GM04503 (cell line): ENCODE results near the gene CPN2.

Experiments
- DNase-seq: peaks from one replicate; pipeline ENCODE4 v3.0.0-alpha.2; 2012; ENCODE audit warnings: low read depth

CPN2 gene

DNA sequence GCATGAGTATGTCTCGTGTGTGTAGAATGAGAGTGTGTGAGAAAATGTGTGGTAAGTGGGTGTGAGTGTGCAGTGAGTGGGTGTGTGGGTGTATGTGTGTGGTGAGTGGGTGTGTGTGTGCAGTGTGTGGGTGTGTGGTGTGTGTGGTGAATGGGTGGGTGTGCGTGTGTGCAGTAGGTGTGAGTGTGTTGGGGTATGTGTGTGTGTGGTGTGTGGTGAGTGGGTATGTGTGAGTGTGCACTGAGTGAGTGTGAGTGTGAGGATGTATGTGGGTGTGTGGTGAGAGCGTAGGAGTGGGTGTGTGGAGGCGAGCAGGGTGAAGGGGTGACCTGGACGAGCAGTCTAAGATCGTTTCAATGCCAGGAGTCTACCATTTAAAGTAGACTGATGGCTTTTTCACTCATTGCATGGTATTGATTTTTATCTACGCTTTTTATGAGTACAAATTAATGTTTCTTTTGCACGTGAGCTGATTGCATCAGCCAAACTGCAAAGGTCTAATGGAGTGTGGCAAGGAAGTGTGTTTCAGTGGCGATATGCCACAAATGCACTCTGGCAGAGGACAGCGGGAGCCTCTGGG lies 1.6 kb upstream of the CPN2 start:
- DNase-seq, result no peak

DNA sequence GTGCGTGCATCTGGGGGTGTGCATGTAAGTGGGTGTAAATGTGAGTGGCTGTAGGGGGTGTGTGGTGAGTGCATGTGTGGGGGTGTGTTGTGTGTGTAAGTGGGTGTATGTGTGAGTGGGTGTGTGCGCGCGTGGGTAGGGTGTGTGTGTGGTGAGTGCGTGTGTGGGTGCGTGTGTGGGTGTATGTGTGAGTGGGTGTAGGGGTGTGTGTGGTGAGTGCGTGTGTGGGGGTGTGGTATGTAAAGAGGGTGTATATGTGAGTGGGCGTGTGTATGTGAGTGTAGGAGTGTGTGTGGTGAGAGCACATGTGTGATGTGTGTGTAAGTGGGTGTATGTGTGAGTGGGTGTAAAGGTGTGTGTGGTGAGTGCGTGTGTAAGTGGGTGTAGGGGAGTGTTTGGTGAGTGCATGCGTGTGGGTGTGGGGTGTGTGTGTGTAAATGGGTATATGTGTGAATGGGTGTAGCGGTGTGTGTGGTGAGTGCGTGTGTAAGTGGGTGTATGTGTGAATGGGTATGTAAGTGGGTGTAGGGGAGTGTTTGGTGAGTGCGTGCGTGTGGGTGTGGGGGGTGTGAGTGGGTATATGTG lies 916 bp upstream of the CPN2 start:
- DNase-seq, result no peak

DNA sequence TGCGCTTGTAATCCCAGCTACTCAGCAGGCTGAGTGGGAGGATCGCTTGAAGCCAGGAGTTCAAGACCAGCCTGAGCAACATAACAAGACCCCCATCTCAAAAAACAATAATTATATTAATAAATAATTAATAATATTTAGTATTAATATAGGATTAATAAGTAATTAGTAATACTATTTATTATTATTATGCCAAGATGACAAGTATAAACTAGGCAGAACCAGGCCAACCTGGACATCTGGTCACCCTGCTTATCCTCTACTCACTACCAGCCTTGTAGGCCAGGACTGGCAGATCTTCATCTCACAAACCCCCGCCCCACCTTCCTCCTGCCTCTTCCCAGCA lies 429 bp downstream of the CPN2 start:
- DNase-seq, result no peak

DNA sequence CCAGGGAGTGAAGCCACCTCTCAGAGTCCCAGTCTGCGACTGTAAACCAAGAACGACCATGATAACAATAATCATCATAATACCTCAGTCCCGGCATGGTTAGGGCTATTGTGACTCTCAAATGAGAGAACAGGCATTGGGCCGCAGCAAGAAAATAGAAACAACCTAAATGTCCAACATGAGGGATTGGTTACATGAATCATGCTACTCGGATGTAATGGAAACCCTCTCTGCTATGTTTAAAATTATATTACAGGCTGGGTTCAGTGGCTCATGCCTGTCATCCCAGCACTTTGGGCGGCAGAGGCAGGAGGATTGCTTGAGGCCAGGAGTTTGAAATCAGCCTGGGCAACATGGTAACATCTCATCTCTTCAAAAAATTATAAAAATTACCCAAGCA lies 2.8 kb downstream of the CPN2 start:
- DNase-seq, result no peak

DNA sequence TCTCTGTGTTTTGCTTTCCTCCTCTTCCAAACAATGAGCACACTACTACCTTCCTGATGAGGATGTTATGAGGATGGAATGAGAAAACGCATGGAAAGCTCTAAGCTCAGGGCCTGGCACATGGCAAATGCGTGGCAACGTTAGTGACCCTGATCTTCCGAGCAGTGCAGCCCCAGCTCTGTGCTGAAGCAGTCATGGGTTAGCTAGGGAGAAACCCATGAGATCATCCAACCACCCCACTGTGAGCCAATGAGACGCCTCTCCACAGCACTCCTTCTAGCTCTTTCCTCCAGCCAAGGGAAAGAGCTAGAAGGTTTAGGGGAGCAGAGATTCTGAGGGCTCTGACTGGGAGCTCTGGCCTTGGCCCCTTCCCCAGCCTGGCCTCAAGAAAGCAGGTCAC lies 4.5 kb downstream of the CPN2 start:
- no peak for DNase-seq

DNA sequence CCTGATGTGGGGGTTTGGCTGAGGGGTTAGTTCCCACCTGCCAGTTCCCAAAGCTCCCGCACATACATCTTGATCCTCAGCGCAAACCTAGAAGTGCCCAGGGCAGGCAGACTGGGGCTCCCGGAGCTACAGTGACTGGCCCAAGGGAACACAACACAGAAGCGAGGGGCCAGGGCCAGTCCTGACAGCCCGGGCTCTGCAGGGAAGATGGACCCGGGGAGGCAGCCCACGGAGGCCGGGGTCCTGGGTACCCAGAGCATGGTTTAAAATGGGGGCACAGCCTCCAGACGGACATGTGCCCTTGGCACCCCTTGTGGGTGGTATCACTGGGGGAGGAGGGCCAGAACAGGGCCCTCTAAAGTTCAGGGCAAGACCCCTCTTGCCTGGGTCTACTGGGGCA lies 5.1 kb downstream of the CPN2 start:
- DNase-seq, result no peak

DNA sequence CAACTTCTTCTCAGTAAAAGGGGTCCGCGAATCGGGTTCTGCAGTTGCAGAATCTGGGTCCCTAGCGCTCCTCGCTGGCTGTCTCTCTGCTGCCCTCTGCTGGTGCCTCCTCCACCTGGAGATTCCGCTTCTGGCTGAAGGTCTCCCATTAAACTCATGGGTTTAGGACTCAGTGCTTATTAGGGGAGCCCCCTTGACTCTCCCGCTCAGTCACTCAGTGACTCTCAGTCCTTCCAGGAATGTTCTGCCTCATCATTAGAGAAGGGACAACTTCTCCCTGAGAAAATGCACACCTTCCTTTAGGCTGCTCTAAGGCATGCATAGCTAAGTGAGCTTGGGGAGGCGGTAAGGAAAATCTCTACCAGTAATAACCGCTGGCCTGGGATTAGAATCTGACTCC lies 7.1 kb downstream of the CPN2 start:
- no peak for DNase-seq

DNA sequence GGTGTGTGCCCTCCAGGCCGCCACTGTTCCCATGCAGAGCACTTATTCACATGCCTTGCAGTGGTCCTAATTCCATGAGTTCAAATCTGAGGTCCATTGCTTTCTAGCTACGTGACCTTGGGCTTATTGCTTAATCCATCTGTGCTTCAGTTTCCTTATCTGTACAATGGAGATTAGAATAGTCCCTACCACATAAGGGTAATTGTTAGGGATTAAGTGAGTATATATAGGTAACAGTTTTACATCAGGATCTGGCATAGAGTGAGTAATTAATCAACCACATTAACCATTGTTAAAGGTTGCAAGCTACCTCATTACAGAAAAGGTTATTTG lies 7.6 kb downstream of the CPN2 start:
- no peak for DNase-seq

DNA sequence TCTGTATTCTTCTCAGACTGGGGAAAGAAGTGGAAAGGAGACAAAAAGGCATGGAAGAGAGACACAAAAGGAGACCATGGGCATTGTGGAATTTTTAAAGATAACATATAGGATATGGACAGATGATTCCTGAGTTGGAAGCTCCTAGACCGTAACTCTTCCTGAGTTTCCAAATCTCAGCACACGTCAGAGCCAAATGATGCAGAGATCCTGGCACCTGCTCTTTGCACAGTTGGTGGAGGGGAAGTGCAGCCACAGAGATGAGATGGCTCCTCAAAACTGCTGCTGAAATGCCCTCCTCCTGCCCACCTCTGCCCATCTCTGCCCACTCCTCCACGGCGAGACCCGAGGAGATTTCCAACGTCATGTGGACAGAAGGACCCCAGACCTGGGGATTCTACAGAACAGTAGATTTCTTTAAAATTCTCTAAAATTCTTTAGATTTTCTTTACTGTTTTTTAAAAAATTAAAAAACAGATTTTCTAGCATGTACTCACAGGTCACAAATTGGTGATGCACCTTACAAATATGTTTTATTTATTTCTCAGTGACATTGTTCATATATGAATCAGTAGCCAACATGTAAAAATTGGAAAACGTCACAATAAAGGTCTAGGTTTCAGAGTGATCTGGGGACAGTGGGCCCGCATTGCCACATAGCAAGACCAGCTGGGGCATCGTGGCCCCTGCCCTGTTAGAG lies 8.1 kb downstream of the CPN2 start:
- DNase-seq, result no peak

DNA sequence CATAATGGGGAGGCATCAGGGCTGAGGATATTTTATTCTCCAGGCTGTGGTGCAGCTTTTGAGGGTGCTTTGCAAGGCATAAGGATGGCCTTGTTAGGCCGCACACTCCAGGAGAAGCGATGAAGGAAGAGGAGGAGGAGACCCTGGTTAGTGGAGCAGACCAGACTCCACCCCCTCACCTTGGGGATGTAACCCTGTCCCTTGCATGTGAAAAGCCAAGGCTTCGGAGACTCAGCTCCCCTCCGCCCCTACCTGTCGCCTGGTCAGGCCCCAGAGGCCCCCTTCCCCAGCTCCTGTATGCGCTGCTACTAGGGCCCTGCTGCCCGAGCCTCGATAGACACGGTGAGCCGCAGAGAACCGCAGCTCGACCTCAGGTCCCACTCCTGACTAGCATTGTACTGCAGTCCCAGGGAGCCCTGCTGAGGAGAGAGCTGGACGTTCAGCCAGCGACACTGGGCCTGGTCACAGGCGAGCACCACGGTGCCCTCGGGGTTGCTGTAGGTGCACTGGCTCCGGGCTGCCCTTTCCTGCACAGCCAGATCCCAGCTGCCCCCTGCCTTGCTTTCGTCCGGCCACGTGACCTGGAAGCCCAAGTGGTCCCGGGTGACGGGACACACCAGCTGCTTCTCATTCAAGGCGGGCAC lies 10.2 kb downstream of the CPN2 start:
- no peak for DNase-seq

DNA sequence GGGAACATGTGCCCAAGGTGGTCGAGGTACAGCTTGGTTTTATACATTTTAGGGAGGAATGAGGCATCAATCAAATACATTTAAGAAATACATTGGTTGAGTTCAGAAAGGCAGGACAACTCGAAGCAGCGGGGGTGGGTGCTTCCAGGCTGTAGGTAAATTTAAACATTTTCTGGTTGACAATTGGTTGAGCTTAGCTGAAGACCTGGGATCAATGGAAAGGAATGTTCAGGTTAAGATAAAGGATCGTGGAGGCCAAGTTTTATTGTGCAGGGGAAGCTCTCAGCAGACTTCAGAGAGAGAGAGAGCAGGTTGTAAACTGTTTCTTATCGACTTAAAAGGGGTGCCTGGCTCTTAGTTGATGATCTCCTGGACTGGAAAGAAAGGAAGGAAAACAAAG lies 11.3 kb downstream of the CPN2 start:
- DNase-seq, result no peak

DNA sequence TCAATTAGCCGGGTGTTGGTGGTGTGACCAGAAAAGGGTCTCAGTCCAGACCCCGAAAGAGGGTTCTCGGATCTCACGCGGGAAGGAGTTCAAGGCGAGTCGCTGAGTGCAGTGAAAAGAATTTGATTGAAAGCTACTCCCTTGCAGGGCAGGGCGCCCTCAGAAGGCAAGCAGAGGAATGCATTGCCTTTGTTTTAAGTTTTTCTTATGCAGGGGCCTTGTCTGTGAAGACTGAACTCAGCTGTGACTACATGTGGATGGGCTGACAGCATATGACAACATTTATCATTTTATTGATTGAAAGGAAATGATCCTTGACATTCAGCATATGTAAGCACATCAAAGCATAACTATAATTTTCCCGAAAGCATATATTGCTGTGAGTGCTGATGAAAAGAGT lies 11.8 kb downstream of the CPN2 start:
- no peak for DNase-seq

DNA sequence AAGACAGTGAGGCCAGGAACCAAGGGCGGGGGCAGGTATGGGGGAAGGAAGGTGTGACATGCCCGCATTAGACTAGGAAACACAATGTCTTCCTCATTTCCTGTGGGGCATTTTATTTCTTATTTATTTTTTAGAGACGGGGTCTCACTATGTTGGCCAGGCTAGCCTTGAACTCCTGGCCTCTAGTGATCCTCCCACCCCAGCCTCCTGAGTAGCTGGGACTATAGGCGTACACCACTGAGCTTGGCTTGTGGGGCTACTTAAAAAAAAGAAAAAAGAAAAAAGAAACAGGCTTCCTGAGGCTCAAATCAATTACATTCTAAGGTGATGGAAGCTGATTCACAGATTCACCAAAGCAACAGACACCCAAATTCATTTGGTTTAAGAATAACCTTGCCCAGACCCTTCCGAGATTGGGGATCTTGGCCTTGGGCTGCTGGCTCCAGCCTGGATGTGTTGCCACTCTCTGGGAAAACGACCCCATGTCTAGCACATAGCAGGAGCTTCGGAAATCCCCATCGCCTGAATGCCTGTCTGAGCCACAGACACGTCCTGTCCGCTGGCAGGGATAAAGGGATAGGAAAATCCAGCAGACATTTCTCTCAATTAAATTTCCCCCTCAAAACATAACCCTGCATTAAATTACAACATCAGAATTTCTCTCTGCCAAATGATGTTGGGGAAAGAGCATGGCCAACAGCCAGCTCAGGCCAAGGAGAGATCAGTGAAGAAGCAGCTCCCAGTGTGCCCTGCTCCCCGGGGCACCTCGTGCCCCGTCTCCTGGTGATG lies 13.0 kb downstream of the CPN2 start:
- no peak for DNase-seq

DNA sequence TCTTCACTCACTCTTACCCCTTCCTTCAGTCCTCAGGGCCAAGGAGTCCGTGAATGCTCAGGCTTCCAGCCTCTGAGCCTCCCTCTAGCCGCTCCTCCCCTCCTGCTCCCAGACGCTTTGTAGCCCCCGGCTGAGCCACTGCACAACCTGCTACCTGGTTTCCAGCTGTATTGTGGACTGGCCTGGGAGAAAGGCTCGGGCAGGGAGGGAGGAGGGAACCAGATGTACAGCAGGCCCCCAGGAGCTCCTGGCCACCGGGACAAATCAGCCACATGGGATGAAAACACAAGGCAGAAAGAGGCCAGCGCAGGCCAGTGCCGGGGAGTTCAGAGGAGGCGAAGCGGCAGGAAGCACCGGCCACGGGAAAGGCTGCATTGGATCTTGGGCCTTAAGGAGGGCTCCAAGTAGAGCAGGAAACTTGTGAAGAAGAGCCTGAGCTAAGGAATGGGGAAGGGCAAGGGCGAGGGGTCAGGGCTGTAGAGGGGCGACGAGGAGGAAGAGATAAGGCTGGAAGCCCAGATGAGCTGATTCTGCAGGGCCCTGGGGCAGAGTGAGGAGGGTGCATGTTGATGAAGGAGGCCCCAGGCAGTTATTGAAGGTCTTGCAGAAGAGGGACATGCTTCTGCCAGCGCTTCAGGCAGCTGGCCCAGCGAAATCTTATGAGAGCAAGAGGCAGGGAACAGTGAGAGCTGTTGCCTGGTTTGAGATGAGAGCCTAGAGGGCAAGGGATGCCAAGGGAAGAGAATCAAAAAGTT lies 14.3 kb downstream of the CPN2 start:
- no peak for DNase-seq

DNA sequence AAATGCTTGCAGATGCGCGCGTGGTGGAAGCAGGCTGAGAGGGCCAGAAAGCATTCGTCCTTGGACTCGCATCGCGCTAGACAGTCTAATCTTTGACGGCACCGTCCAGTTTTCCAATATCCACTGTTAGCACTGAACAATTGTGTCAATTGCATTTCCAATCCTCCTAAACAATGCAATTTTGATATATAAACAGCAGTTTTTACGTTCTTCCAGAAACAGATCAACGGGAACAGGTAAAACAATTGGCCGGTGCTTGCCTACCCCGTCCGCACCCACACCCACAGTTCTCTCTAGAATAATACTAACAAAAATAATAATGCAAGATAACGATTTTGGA lies 17.2 kb downstream of the CPN2 start:
- no peak for DNase-seq

DNA sequence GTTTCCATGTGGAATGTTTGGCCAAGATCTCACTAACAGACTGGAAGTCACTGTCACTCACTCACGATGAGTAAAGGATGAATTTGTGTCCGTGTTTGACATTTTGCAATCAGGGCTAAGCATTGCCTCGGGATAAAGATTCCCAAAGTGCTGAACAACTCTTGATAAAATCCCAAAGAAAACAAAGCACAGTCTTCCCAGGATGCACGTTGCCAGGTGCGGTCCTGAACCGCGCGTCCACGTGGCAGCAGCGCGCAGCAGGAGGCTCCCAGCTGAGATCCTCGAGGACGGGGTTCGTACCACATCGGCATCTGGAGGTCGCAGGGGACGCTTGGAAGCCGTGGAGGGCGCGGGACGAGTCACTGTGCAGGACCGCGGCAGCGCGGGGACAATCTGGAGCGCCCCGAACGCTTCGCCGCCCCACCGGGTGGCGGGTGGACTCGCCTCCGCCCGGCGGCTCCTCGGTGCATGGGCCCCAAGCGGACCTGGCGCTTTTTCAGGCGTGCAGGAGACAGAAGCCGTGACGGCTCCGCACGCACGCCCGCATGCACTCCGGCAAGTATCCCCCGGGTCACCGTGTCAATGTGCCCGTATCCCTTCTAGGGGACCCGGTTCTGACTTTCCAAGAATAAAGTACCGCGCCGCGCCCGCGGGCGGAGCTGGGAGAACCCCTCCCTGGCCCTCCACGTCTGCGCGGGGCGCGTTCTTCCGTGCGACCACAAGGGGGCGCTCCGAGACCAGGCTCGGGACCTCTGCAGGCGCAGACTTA lies 17.7 kb downstream of the CPN2 start:
- no peak for DNase-seq

DNA sequence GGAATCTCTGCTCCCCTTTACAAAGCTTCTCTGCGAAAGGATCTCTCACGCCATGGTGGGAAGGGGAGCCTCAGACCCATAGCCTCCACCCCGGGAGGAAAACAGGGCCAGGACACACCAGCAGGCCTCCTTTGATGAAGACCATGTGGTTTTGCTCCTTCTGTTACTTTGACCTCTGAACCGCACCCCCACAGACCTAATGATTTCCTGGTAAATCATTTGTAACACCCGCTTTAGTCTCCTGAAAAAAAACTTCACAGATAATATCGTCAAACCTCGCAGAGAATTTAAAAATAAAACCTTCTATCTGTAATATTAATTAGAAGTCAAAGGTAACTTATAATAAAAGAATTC lies 18.3 kb downstream of the CPN2 start:
- DNase-seq, result no peak

DNA sequence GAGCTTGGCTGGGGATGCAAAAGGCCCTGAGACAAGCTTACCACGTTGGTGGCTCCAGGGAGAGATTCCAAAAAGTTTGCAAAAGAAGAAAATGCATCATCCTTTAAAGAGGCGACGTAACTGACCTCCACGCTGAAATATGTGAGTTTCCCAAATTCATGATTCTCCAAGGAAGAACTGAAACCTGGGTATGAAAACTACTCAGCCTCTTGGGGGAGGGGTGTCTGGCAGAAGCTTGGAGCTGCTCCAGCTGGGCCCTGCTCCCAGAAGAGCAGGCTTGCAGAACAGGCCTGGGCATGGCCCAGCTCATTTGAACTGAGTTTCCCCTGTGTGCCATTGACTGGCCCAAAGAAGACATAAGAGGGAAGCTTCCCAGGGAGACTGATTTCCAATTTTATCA lies 20.5 kb downstream of the CPN2 start:
- DNase-seq, result no peak

DNA sequence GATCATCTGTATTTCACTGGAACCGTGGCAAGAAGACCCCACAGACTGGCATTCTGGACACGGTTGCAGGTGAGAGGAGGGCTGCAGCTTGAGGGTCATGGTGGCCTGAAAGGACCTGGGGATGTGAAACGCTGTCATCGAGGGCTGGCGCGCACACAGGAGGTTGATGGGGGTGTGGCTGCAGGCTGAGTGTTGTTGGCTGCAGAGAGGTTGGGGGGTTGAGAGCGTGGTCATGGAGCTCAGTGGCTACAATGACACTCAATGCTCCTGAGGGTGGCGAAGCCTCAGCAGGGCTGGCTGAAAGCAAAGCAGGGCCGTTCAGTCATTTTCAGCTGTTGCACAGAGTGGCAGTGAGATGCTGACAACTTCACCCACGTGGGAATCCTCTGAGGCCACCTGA lies 21.0 kb downstream of the CPN2 start:
- DNase-seq, result no peak

DNA sequence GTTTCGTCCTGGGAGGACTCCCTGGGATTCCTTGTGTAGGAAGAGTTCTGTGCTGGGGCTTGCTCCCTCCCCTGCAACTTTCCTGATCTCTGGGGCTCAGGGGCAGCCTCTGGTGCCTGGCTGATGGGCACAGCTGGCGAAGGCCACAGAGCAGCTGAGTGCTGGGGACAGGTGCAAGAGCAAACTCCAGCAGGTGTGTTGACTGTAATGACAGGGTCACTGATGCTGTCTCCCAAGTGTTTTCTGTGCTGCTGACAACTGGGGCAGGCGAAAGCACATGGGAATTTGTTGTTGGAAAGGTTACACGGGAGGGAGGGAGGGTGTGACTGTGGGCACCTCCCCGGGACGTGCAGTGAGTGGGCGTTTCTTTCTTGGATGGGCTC lies 21.6 kb downstream of the CPN2 start:
- DNase-seq, result no peak

DNA sequence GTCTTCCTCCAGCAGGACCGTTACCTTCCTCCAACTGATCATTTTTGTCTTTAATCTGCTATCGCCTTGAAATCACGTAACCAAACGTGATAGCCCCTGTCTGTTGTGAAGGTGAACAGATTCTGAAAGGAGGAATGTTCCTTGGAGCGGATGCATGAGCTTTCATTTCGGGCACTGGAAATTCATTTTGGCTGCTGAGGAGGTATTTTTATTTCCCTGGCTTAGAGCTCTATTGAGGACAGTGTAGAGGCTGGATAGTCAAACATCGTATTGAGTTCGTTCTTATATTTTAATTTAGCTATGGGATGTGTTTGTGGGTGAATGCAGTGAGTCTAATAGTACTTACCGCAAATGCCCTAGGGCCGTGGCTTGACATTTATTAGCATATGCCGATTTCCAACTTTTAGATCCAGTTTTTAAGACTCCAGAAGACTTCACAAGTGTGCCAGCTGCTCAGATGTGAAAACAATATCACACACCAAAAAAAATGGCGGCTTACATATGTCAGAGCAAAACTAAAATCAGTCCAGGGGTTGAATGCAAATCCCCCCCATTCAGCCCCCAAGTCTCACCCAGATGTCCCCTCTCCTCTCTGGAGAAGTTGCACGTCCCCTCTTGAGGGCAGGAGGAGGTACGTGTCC lies 22.1 kb downstream of the CPN2 start:
- no peak for DNase-seq
